HepG2 (cell line): ENCODE data around the gene IGFN1. TPM values are rescaled to one million over a fixed set of nuclear protein-coding genes. Genes with fewer than 3 reads are reported as not detected.

Experiments
- ATAC-seq: fragments of 200-7000 bp; cut with Tn5 transposase; 3 replicates; pipeline ENCODE4 v1.9.1; 2020; ENCODE audit warnings: mild to moderate bottlenecking, moderate library complexity
- BruUV-seq: library from RNA; stranded (reverse); fragments of 400-500 nt; replicated peaks from 2 replicates; lab custom pipeline; 2021; lab: Mats Ljungman, UMichigan
- CTCF ChIA-PET: fragments of 300-600 bp; formaldehyde crosslinking; extraction: SDS; loops from one replicate; lab custom pipeline; 2021; ENCODE audit warnings: low total read pairs, inconsistent platforms, low intra/inter-chr PET ratio; lab: Yijun Ruan, JAX
- POLR2A ChIA-PET: fragments of 350-600 bp; sonication (Branson Sonifier 250); formaldehyde crosslinking; loops from one replicate; lab custom pipeline; 2020; ENCODE audit warnings: antibody characterized with exemption, inconsistent platforms; lab: Yijun Ruan, JAX
- DNase-seq: peaks from one replicate; pipeline ENCODE4 v3.0.0-alpha.2; 2015; ENCODE audit warnings: low spot score
- FAIRE-seq: peaks from 3 replicates; lab custom pipeline; 2011; peaks lifted over from hg19 to GRCh38; lab: Jason Lieb, UNC
- H2AFZ ChIP-seq: one replicate; pipeline ENCODE4 v1.6.1; 2011; ENCODE audit warnings: low read length, inconsistent platforms
- H3K27ac ChIP-seq: fragments of 300-600 bp; 3 replicates; pipeline ENCODE4 v1.8.0; 2011; ENCODE audit warnings: mixed run types, mild to moderate bottlenecking, mixed read lengths, low read length, inconsistent platforms; ENCODE audit not compliant: insufficient read depth; ENCODE audit errors: extremely low read length
- H3K27me3 ChIP-seq, 2 experiments: fragments of 200-600 bp in 1 of 2; 2 replicates in 1 of 2; 3 replicates in 1 of 2; pipeline versions ENCODE4 v1.6.0 to v1.8.0; 2011; ENCODE audit warnings: low read length in 2 of 2, mild to moderate bottlenecking in 2 of 2, moderate library complexity in 2 of 2, inconsistent platforms in 1 of 2; ENCODE audit not compliant: insufficient read depth in 2 of 2, control insufficient read depth in 1 of 2
- H3K36me3 ChIP-seq, 2 experiments: fragments of 200-600 bp in 1 of 2; replicated peaks in 1 of 2; 2 replicates in 1 of 2; 3 replicates in 1 of 2; pipeline versions ENCODE4 v1.5.1 to v1.8.0; 2011; ENCODE audit warnings: low read length in 2 of 2, inconsistent platforms in 1 of 2; ENCODE audit not compliant: insufficient read depth in 2 of 2, control insufficient read depth in 1 of 2
- H3K4me1 ChIP-seq: 2 replicates; pipeline ENCODE4 v1.5.1; 2012; ENCODE audit warnings: low read length, inconsistent platforms; ENCODE audit not compliant: insufficient read depth
- H3K4me2 ChIP-seq: 2 replicates; pipeline ENCODE4 v1.6.0; 2011; ENCODE audit warnings: low read depth, low read length, inconsistent platforms
- H3K4me3 ChIP-seq, 3 experiments: fragments of 200-600 bp in 1 of 3; sonication (generic), shearing (Covaris generic) in 1 of 3; replicated peaks in 1 of 3; 2 replicates each; pipeline ENCODE4 v1.5.1; 2011 to 2016; ENCODE audit warnings: low read length in 3 of 3, inconsistent platforms in 2 of 3, low read depth in 2 of 3, mild to moderate bottlenecking in 2 of 3, control low read depth in 1 of 3, mixed read lengths in 1 of 3; ENCODE audit not compliant: insufficient read depth in 1 of 3
- H3K79me2 ChIP-seq: one replicate; pipeline ENCODE4 v1.6.1; 2011; ENCODE audit warnings: low read length, inconsistent platforms; ENCODE audit not compliant: insufficient read depth
- H3K9ac ChIP-seq: 2 replicates; pipeline ENCODE4 v1.6.0; 2011; ENCODE audit warnings: mild to moderate bottlenecking, low read depth, low read length, inconsistent platforms; ENCODE audit not compliant: insufficient read depth
- H3K9me3 ChIP-seq: 2 replicates; pipeline ENCODE4 v1.5.1; 2012; ENCODE audit warnings: mild to moderate bottlenecking, low read length
- H4K20me1 ChIP-seq: 2 replicates; pipeline ENCODE4 v1.6.0; 2011; ENCODE audit warnings: inconsistent platforms, mild to moderate bottlenecking, low read length, moderate library complexity; ENCODE audit not compliant: insufficient read depth
- CBX1 ChIP-seq: IDR thresholded peaks from one replicate; pipeline ENCODE4 v1.6.1; 2016; ENCODE audit warnings: antibody characterized with exemption, low read depth
- FLYWCH1 ChIP-seq: sonication (generic); formaldehyde crosslinking; IDR thresholded peaks from 2 replicates; pipeline ENCODE4 v1.8.1; 2023; ENCODE audit warnings: mild to moderate bottlenecking, missing genetic modification reagents
- HHEX ChIP-seq: IDR thresholded peaks from 2 replicates; pipeline ENCODE4 v1.6.1; 2016; ENCODE audit warnings: control low read depth
- IKZF4 ChIP-seq: sonication (generic); formaldehyde crosslinking; IDR thresholded peaks from 2 replicates; pipeline ENCODE4 v1.5.1; 2020; ENCODE audit warnings: borderline replicate concordance, mild to moderate bottlenecking, low read depth, missing genetic modification reagents; ENCODE audit errors: not compliant biosample characterization
- MTA3 ChIP-seq: sonication (generic); formaldehyde crosslinking; IDR thresholded peaks from 2 replicates; pipeline ENCODE4 v1.4.0; 2020; ENCODE audit warnings: missing genetic modification reagents
- NKX3-1 ChIP-seq: sonication (generic); formaldehyde crosslinking; IDR thresholded peaks from 2 replicates; pipeline ENCODE4 v1.5.0; 2020; ENCODE audit warnings: missing genetic modification reagents
- RFX1 ChIP-seq: fragments of 450-650 bp; IDR thresholded peaks from 2 replicates; pipeline ENCODE4 v1.6.1; 2017
- SIN3B ChIP-seq: fragments of 150-350 bp; IDR thresholded peaks from 2 replicates; pipeline ENCODE4 v1.6.1; 2014; ENCODE audit warnings: low read length
- TRIM24 ChIP-seq: sonication (generic); formaldehyde crosslinking; IDR thresholded peaks from 2 replicates; pipeline ENCODE4 v1.8.0; 2022; ENCODE audit warnings: mild to moderate bottlenecking, missing genetic modification reagents
- ZFP41 ChIP-seq: sonication (generic); formaldehyde crosslinking; IDR thresholded peaks from 2 replicates; pipeline ENCODE4 v1.4.0; 2020; ENCODE audit warnings: mild to moderate bottlenecking, missing genetic modification reagents, borderline replicate concordance
- ZNF24 ChIP-seq: fragments of 450-650 bp; IDR thresholded peaks from 2 replicates; pipeline ENCODE4 v1.6.1; 2017; ENCODE audit warnings: antibody characterized with exemption, mild to moderate bottlenecking
- ZNF432 ChIP-seq: sonication (generic); formaldehyde crosslinking; IDR thresholded peaks from 2 replicates; pipeline ENCODE4 v1.5.0; 2020; ENCODE audit warnings: missing genetic modification reagents, mild to moderate bottlenecking, borderline replicate concordance
- ZNF660 ChIP-seq: sonication (generic); formaldehyde crosslinking; IDR thresholded peaks from 2 replicates; pipeline ENCODE4 v1.5.1; 2020; ENCODE audit warnings: mild to moderate bottlenecking, low read depth, missing genetic modification reagents, borderline replicate concordance
- WGBS: methylation state at CpG from one replicate; pipeline ENCODE4 v1.1.6; 2017; ENCODE audit warnings: low lambda C conversion rate; 5-methylcytosine and 5-hydroxymethylcytosine counted together
- in situ Hi-C: cut with HindIII; loops from 2 replicates; pipeline ENCODE4 v1.10.0; 2017; ENCODE audit warnings: low pct_unique_long_range_greater_than_20kb; ENCODE audit not compliant: extremely low pct_ligation_motif_present
- intact Hi-C: fragments of 100-400 bp; cut with micrococcal nuclease; formaldehyde crosslinking; loops from one replicate; pipeline ENCODE4 v1.10.0; 2022; ENCODE audit not compliant: unreplicated experiment
- polyA plus RNA-seq, 8 experiments: library from polyadenylated mRNA; depleted of rRNA in 3 of 8; stranded (reverse) in 7 of 8; unstranded in 1 of 8; fragments of >200 nt; fragmentation: Illumina TruSeq in 4 of 8; extraction: Trizol in 4 of 8; gene quantifications; 2 replicates each; pipeline versions ENCODE4 v1.2.1 to v1.2.3, GENCODE V29; 2011 to 2016; ENCODE audit warnings: low read depth in 4 of 8, missing spikeins in 1 of 8, mixed read lengths in 1 of 8; ENCODE audit not compliant: insufficient read depth in 1 of 8
- total RNA-seq, 5 experiments: library from RNA; depleted of rRNA; stranded (reverse); fragments of >200 nt; fragmentation: Illumina TruSeq; extraction: Trizol; gene quantifications; 2 replicates each; pipeline ENCODE4 v1.2.3, GENCODE V29; 2016; ENCODE audit warnings: low read depth in 1 of 5
- TF ChIP-seq, protein P1 (sequence below): sonication (generic); formaldehyde crosslinking; IDR thresholded peaks from 2 replicates; pipeline ENCODE4 v1.8.1; 2023; ENCODE audit warnings: mild to moderate bottlenecking, missing genetic modification reagents
- TF ChIP-seq, protein P2 (sequence below): sonication (generic); formaldehyde crosslinking; conservative IDR thresholded peaks from 2 replicates; pipeline ENCODE4 v1.5.0; 2020; ENCODE audit warnings: missing genetic modification reagents
- TF ChIP-seq, protein P3 (sequence below): sonication (generic); formaldehyde crosslinking; IDR thresholded peaks from 2 replicates; pipeline ENCODE4 v1.4.0; 2020; ENCODE audit warnings: missing genetic modification reagents, mild to moderate bottlenecking, borderline replicate concordance

The IGFN1 gene
- total and polyA plus RNA-seq, 2 of the 13 experiments (the other 11 are each of a cell fraction or from before 2014, with no cell fraction given): 0.04 to 0.05 TPM

DNA sequence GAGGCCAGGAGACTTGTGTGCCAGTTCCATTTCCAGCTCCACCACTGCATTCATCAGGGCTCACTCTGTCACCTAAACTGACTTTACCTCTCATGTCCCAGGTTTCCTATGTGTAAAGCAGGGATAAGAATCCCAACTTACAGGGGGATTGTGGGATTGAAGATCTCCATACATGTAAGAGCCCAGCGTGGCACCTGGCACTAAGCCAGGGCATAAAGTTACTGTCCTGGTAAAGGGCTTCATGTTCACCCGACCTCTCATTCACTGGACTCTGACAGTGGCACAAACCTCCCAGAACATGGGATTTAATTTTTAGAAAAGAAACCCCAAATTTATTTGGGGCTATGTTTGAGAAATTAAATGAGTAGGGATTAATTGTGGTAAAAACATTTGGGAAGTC, 8.9 kb upstream of the IGFN1 start:
- no peaks in the 10 kb centered on the region for H3K36me3 ChIP-seq
- CTCF ChIA-PET: no interaction called here
- 15% methylated on average over 2 of the region's 2 CpGs for WGBS
- in situ Hi-C loops: no loop called here
- peaks cover 26% of the 10 kb centered on the region for H3K4me1 ChIP-seq
- FAIRE-seq (no peak), DNase-seq (no peak), ATAC-seq (no peak)
- POLR2A ChIA-PET: no interaction called here
- peaks cover 0 to 38% of the 10 kb centered on the region in 2 experiments; a peak in 2 of 5 replicates for H3K27me3 ChIP-seq
- H3K4me2 ChIP-seq: no peak overlapping the region
- no peaks in the 10 kb centered on the region for H4K20me1 ChIP-seq
- no peak overlapping the region for H3K9ac ChIP-seq
- intact Hi-C loops: no loop called here
- TF ChIP-seq ZNF660 (CRISPR knock-in tag) (no peak), RFX1 (no peak)
- H2AFZ ChIP-seq: no peak overlapping the region
- H3K79me2 ChIP-seq: no peaks in the 10 kb centered on the region
- no peaks in the 10 kb centered on the region for H3K9me3 ChIP-seq
- H3K4me3 ChIP-seq: no peak overlapping the region
- no peak overlapping the region for H3K27ac ChIP-seq
- BruUV-seq: no TSS peak

DNA sequence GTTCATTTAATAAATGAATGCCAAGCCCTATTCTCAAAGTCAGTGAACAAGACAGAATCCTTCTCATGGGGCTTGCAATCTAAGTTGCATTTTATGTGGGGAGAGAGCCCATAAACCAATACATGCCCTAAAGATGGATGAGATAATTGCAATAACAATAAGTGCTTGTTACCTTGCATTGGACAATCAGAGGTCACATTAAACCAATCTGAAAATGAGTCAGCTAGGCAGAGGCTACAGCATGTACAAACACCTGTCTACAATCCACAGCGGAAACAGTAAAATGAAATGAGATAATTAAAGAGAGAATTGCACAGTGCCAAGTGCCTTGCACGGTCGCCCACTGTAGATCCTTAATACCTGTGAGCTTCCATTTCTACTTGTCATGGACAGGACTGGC, 7.4 kb upstream of the IGFN1 start:
- H3K27me3 ChIP-seq: peaks cover 0 to 47% of the 10 kb centered on the region in 2 experiments; a peak in 2 of 5 replicates
- BruUV-seq: no TSS peak
- intact Hi-C loops (no loop called here), in situ Hi-C loops (no loop called here)
- no peak overlapping the region for H3K4me3 ChIP-seq
- POLR2A ChIA-PET: no interaction called here
- 48% methylated on average over 3 of the region's 3 CpGs for WGBS
- ATAC-seq (no peak), FAIRE-seq (no peak), DNase-seq (no peak)
- no peaks in the 10 kb centered on the region for H3K36me3 ChIP-seq
- H3K4me2 ChIP-seq: no peak overlapping the region
- no peak overlapping the region for H3K9ac ChIP-seq
- no peaks in the 10 kb centered on the region for H3K9me3 ChIP-seq
- H3K4me1 ChIP-seq: peaks cover 17% of the 10 kb centered on the region
- H4K20me1 ChIP-seq: no peaks in the 10 kb centered on the region
- H2AFZ ChIP-seq: no peak overlapping the region
- H3K27ac ChIP-seq: no peak overlapping the region
- CTCF ChIA-PET: no interaction called here
- no peaks in the 10 kb centered on the region for H3K79me2 ChIP-seq
- TF ChIP-seq, protein P1, sequence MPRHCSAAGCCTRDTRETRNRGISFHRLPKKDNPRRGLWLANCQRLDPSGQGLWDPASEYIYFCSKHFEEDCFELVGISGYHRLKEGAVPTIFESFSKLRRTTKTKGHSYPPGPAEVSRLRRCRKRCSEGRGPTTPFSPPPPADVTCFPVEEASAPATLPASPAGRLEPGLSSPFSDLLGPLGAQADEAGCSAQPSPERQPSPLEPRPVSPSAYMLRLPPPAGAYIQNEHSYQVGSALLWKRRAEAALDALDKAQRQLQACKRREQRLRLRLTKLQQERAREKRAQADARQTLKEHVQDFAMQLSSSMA (CRISPR knock-in tag): no peak
- TF ChIP-seq ZFP41 (CRISPR knock-in tag) (no peak), CBX1 (no peak), ZNF24 (no peak), FLYWCH1 (no peak), HHEX (no peak), IKZF4 (CRISPR knock-in tag) (no peak), ZNF432 (CRISPR knock-in tag) (no peak), TRIM24 (CRISPR knock-in tag) (no peak), MTA3 (CRISPR knock-in tag) (no peak), NKX3-1 (CRISPR knock-in tag) (no peak), SIN3B (no peak)
- TF ChIP-seq, protein P2, sequence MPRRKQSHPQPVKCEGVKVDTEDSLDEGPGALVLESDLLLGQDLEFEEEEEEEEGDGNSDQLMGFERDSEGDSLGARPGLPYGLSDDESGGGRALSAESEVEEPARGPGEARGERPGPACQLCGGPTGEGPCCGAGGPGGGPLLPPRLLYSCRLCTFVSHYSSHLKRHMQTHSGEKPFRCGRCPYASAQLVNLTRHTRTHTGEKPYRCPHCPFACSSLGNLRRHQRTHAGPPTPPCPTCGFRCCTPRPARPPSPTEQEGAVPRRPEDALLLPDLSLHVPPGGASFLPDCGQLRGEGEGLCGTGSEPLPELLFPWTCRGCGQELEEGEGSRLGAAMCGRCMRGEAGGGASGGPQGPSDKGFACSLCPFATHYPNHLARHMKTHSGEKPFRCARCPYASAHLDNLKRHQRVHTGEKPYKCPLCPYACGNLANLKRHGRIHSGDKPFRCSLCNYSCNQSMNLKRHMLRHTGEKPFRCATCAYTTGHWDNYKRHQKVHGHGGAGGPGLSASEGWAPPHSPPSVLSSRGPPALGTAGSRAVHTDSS: no peak
- TF ChIP-seq, protein P3, sequence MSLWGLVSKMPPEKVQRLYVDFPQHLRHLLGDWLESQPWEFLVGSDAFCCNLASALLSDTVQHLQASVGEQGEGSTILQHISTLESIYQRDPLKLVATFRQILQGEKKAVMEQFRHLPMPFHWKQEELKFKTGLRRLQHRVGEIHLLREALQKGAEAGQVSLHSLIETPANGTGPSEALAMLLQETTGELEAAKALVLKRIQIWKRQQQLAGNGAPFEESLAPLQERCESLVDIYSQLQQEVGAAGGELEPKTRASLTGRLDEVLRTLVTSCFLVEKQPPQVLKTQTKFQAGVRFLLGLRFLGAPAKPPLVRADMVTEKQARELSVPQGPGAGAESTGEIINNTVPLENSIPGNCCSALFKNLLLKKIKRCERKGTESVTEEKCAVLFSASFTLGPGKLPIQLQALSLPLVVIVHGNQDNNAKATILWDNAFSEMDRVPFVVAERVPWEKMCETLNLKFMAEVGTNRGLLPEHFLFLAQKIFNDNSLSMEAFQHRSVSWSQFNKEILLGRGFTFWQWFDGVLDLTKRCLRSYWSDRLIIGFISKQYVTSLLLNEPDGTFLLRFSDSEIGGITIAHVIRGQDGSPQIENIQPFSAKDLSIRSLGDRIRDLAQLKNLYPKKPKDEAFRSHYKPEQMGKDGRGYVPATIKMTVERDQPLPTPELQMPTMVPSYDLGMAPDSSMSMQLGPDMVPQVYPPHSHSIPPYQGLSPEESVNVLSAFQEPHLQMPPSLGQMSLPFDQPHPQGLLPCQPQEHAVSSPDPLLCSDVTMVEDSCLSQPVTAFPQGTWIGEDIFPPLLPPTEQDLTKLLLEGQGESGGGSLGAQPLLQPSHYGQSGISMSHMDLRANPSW (CRISPR knock-in tag): no peak
